GM19240 (cell line): ENCODE data around the gene HDHD3.
"Not testable (repeated sequence)": the region's sequence is repeated elsewhere in the genome, so short reads cannot be mapped to it uniquely, and the experiment has no call there.

ENCODE experiments used
- DNase-seq: peaks from one replicate; pipeline ENCODE4 v3.0.0; 2011; ENCODE audit warnings: low spot score; ENCODE audit not compliant: insufficient read length

The HDHD3 gene

DNA sequence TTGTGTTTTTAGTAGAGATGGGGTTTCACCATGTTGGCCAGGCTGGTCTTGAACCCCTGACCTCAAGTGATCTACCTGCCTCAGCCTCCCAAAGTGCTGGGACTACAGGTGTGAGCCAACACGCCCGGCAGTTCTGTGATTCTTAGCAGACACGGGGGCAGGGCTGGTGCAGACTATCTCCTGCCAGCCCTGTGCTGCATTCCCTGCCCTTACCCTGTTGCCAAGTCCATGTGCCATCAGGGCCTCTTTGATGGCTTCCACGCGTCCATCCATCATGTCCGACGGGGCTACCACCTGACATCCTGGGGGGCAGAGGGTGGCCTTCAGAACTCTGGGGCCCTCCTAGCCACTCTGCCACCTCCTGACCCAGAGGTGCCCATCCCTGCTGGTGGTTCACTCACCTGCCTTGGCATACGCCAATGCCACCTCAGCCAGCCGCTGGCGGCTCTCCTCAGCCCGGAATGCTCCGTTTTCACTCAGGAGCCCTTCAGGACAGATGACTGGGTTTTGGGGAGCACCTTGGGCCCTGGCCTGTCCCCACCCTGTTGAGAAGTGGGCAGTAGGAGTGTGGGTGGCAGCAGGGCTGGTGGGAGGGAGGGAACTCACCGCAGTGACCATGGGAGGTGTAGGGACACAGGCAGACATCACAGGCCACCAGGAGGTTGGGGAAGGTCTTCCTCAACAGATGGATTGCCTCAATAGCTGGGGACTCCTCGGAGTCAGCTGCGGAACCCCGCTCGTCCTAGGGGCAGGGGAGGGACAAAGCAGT is 13.6 kb upstream of the HDHD3 start:
- DNase-seq, result no peak

DNA sequence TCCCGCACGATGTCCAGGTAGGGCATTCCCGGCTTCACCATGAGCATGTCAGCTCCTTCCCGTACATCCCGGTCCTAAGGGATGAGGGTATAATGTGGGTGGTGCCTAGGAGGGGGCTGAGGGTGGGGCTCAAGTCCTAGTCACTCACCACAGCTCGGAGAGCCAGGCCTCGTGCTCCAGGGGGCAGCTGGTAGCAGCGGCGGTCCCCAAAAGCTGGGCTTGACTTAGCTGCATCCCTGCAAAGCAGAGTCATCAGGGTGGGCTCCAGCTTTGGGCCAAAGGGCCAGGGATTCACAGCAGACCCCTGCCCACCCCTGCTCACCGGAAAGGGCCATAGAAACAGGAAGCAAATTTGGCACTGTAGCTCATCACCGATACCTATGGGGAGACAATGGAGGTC is 12.7 kb upstream of the HDHD3 start:
- DNase-seq, result no peak

DNA sequence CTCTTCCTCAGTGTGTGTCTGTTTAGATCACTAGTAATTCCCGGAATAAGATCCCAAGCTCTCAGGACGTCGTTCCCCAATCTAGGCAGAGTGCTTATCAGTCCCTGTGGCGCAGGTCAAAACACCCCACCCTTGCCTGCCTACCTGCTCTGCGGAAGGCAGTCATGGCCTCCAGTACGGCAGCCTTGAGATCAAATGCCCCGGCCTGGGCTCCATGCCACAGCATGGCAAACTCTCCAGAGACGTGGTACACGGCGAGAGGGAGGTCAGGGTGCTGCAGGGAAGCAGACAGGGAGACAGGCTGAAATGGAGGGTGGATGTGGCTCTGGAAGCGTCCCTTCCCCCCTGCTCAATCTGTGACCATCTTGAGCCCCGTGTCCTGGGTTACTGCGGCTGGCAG is 12.0 kb upstream of the HDHD3 start:
- DNase-seq, result no peak

DNA sequence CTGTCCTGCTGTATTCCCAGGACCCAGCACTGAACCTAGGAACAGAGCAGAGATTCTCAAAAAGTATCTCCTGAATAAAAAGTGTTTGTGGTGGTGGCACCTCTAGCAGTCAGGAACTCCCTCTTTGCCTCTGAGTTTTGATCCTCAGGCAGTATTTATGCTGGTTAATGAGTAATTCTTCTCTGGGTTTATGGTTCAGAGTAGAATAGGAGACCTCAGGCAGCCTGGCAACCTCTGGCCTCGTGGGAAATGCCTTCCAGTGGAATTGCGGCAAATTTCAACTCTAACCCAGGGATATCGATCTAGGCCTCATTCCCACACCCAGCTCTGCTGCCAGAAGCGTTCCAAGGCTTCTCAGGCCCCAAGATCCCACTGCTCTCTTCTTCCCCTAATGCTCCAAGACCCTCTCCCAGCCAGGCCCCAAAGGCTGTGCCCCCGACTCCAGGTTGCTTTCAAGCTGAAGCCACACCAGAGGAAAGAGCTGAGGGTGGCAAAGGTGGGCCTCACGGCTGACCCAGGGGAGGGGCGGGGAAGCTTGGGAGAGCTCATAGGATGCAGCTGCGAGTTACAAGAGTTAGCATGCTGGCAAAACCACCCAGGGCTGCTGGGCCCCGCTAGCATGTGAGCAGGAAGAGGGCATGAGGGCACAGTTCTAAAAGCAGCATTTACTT is 10.9 kb upstream of the HDHD3 start:
- DNase-seq, result no peak

DNA sequence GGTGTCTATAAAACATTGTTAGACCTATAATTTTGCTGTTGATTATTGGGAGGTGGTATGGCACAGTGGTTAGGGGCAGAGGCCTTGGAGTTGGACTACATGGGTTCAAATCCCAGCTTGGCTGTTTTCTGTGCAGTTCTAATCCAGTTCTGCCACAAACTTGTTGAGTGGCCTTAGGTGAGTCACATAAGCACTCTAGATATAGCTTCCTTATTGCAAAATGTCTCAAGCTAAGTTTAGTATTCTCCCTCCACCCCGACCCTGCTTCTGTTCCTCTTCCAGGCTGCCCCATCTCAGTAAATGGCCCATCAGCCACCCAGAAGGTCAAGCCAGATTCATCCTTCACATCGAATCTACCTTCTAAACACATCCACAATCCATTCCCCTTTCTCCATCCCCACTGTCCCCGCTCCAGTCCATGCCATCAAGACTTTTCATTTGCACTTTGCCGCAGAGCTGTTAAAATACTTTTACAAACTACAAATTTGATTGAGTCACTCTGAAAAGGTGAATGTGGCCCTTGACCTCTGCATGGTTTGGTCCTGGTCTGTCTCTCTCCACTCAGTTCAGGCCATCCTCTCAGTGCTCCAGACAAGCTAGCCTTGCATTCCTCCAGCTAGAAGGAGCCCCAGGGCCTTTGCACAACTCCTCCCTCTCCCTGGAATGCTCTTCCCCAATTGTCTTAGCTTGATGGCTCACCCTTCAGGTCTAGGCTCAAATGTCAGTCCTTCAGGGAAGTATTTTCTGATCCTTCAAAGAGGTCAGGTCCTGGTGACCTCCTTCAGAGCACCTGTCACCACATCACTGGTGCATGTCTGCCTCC is 10.0 kb upstream of the HDHD3 start:
- no peak for DNase-seq

DNA sequence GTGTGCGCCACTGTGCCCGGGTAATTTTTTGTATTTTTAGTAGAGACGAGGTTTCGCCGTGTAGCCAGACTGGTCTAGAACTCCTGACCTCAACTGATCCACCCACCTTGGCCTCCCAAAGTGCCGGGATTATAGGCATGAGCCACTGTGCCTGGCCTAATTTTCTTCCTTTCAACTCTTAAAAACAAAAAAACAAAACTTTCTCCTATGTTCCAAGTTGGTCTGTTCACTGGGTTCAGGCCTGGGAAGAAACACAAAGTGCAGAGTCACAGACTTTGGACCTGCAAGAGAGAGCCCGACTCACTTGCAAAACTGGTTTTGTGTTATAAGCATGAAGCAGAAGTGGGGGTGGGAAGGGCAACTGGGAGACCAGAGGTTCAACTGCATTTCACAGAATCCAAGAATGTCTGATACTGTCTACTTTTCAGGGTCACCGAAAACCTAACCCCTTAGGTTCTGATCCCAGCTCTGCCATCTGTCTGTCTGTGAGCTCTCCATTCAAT is 5.2 kb upstream of the HDHD3 start:
- no peak for DNase-seq

DNA sequence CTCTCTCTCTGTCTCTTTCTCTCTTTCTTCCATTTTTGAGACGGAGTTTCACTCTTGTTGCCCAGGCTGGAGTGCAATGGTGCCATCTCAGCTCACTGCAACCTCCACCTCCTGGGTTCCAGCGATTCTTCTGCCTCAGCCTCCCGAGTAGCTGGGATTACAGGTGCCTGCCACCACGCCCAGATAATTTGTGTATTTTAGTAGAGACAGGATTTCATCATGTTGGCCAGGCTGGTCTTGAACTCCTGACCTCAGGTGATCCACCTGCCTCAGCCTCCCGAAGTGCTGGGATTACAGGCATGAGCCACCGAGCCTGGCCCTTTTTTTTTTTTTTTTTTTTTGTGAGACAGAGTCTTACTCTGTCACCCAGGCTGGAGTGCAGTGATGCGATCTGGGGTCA is 4.7 kb upstream of the HDHD3 start:
- not testable (repeated sequence) for DNase-seq

DNA sequence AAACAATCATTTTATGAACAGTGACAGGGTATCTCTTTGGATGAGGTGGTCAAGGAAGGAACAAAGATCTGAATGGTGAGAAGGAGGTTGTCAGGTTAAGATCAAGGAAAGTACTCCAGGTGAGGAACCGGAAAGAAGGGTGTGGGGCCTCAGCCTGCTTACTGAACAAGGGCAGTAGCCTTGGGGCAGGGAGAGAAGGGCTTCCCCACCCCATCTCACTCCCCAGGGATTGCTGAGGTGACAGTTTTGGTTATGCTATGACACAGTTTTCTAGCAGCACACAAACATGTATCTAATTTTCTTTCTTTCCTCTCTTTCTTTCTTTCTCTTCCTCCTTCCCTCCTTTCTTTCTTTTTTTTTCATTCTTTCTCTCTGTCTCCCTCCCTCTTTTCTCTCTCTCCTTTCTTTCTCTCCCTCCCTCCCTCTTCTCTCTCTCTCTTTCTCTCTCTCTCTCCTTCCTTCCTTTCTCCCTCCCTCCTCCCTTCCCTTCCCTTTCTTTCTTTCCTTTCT is 4.1 kb upstream of the HDHD3 start:
- no peak for DNase-seq

DNA sequence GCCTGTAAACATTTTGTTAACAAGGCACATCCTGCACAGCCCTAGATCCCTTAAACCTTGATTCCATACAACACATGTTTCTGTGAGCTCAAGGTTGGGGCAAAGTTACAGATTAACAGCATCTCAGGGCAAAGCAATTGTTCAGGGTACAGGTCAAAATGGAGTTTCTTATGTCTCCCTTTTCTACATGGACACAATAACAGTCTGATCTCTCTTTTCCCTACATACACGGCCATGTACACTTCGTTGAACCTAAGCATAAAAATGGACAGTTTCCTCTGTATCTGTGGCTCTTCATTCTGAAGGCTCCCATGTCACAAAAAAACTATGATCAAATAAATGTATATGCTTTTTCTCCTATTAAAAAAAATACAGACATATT is 3.0 kb upstream of the HDHD3 start:
- not testable (repeated sequence) for DNase-seq

DNA sequence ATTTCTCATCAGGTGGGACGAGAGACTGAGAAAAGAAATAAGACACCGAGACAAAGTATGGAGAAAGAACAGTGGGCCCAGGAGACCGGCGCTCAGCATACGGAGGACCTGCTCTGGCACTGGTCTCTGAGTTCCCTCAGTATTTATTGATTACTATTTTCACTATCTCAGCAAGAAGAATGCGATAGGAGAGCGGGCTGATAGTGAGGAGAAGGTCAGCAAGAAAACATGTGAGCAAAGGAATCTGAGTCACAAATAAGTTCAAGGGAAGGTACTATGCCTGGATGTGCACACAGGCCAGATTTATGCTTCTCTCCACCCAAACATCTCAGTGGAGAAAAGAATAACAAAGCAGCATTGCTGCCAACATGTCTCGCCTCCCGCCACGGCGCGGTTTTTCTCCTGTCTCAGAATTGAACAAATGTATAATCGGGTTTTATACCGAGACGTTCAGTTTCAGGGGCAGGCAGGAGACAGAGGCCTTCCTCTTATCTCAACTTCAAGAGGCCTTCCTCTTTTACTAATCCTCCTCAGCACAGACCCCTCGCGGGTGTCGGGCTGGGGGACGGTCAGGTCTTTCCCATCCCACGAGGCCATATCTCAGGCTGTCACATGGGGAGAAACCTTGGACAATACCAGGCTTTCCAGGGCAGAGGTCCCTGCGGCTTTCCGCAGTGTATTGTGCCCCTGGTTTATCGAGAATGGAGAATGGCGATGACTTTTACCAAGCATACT is 2.5 kb upstream of the HDHD3 start:
- DNase-seq, result not testable (repeated sequence)

DNA sequence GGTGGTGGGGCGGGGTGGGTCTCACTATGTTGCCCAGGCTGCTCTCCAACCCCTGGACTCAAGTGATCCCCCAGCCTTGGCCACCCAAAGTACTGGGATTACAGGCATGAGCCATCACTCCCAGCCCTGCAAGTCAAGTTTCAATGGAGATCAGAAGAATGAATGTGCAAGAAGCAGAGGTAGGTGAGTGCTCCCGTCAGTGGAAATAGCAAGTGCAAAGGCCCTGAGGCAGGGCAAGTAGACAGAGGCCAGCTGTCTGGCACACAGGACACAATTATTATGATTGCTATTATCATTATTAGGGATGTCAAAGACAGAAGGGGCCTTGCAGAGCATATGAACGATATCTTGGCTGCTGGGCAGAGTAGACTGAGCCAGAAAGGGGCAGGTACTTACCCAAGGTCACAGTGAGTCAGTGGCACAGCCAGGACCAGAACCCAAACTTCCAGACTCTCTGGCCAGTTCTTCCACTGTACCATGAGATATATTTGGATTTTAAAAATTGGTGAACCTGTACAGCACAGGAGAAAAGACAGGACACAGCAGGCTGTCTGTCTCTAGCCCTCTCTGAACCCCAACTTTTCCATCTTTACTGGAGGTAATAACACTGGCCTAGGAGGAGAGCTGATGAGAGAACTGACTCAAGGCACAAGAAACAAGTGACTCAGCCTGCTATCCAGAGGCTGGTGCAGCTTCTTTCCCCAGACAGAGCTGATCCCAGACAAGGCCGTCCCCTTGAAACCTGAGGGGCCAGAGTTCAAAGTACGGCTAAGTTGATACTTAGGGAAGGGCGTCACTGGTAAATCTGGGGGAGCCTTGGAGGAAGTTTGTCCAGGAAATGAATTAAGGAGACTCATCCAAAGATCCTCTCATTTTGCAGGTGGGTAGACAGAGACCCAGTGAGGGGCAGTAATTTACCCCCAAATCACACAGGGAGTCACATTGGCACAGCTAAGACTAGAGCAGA is 1.4 kb downstream of the HDHD3 start:
- DNase-seq, result no peak

DNA sequence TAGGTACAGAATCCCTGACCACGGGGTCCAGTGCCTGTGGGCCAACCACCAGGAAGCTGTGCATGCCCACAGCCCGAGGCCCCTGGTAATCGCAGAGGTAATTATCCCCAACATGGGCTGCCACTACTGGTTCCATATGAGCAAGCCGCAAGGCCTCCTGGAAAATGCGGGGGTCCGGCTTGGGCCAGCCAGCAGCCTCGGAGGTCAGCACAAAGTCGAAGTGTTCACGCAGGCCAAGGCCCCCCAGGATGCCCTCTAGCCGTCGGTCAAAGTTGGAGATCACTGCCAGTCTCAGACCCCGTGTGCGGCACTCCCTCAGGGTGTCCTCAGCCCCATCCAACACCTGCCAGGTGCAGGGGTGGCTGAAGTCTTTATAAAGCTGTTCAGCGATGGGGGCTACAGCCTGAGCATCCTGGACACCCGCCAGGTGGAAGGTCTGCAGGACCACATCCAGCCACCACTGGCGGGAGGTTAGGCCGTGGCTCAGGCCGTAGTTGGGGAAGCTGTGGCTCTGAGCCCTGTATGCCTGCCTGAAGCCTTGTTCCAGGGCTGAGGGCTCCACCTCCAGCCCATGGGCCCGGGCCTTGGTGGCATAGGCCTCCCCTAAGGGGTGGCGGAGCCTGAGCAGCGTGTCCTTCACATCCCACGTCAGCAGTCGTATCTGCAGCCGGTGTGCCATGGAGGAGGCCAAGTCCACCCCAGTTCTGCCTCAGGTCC is 3.0 kb downstream of the HDHD3 start:
- DNase-seq, result no peak

DNA sequence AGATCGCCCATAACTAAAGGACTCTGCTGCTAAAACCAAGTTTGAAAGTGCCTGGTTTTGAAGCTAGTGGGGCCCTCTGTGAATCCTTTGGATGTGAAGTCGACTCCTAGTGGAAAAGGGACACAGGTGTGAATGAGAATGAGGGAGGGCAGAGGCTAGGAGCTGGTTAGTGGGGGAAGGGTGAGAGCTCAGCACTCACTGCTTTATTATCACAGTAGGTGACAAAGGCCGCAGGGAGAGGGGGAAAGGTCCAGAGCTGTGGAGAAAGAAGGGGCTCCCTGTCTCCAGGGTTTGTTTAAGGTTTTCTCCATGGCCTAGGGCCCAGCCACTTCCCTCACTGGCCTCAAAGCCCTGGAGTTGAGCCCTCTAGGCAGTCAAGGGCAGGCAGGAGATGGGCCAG is 3.5 kb downstream of the HDHD3 start:
- DNase-seq, result no peak

DNA sequence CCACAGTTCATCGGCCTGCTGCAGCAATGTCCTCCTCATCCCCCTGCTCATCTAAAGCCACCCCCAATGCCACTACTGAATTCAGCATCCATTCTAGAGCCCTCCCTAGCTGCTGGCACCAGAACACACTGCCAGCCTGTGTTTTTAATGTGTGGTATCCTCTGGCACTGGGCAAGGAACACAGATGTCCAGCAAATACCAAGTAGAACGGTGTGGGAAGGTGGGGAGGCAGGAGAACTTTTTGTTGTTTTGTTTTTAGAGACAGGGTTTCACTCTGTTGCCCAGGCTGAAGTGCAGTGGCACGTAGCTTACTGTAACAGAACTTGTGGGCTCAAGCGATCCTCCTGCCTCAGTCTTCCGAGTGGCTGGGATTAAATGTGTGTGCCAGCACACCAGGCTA is 4.7 kb downstream of the HDHD3 start:
- DNase-seq, result no peak

DNA sequence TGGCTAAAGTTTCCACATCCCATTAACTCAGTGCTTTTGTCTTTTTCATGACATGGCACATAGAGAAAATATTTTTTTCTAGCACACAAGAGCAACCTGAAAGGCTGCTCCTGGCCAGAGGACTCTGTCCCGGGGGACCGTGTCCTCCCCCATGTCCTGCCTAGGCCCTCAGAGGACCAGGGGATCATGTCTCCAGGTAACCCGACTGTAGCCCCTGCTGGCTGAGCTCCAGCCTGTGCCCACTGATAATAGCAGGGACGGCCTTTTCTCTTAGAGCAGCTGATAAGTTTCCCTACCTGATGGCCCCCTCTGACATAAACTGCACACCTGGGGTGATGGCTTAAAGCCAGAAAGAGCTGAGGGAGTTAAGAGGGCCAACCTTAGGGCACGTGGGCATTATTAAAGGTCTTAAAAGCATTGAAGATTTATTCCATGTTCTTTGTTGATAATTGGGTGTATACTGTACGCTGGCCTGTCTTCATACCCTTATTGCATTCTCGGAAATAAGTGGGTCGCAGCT is 5.9 kb downstream of the HDHD3 start:
- no peak for DNase-seq

DNA sequence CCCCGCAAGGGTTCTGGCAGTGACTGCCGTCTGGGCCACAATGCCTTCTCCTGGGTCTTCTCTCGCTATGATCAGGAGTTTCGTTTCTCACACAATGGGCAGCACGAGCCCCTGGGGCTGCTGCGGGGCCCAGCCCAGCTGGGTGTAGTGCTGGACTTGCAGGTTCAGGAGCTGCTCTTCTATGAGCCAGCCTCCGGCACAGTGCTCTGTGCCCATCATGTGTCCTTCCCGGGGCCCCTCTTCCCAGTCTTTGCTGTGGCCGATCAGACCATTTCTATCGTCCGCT is 7.0 kb downstream of the HDHD3 start:
- no peak for DNase-seq

DNA sequence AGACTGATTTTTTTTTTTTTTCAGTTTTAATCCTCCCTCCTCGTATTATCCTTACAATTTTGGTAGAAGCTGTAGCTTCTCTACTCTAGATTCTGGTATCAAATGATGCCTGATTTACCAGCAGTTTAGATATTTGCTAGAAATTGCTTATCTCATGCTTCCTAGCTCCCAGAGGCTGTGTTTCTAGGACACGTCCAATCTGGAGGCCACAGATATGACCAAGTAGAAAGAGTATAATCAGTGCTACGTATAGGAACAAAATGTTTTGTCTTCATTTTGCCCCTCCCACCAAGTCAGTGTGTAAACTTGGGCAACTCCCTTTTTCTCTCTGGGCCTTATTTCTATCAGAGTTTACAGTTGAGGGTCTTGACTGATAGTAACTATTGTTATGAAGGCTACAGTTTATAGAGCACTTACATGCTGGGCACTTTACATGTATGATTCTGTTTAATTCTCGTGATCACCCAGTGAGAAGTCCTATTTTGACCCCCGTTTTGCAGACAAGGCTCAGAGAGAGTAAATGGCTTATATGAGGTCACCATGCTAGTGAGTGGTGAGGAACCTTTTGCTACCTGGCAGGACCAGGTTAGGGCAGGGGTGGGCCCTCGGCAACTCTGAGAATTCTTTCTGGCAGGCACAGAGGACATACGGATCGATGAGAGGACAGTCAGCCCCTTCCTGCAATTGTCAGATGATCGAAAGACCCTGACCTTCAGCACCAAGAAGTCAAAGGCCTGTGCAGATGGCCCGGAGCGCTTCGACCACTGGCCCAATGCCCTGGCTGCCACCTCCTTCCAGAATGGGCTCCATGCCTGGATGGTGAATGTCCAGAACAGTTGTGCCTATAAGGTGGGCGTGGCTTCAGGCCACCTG is 7.6 kb downstream of the HDHD3 start:
- no peak for DNase-seq

DNA sequence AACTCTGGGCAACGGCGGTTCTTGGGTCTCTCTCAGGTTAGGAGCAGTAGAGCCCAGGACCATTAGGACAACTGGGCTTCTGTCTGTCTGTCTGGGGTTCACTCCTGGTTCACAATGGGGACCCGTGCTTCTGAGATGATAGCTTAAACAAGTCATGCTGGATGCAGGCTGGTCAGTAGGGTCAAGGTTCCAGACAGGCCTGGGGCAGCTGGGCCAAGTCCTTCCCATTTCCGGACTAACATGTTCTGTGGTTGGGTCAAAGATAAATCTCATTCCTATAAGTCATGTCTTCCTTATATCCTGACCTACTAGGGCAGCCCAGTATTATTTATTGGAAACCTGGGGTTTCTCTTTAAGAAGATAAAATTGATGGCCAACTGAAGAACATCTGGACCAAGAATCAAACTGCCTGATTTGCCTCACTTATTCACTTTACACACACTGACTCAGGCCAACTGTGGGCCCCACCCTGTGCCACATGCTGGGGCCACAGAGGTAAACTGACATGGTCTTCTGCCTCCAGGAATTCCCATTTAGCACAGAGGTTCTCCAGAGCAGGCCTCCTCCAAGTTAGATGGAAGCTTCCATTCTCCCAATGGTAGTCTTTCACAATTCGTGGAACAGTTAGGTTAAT is 8.3 kb downstream of the HDHD3 start:
- no peak for DNase-seq
